Effector memory CD8-positive, alpha-beta T cell (primary cell): ENCODE data around the gene ARID1B.
A peak's percentile ranks its signal among the peaks of the same experiment; 100 is the strongest.

Experiments
- ATAC-seq: fragments of 150-1000 bp; cut with Tn5 transposase; replicated peaks from 2 replicates; pipeline ENCODE4 v1.10.0; 2021; ENCODE audit warnings: mild to moderate bottlenecking, moderate library complexity
- DNase-seq, 3 experiments: peaks; one replicate each; pipeline ENCODE4 v3.0.0; 2021
- H3K27ac Mint-ChIP-seq, 2 donors: one replicate each; pipeline ENCODE4 v1.8.0; 2022; ENCODE audit warnings: mild to moderate bottlenecking in 2 of 2, mixed read lengths in 2 of 2, moderate library complexity in 2 of 2
- H3K27me3 Mint-ChIP-seq, 2 donors: one replicate each; pipeline ENCODE4 v1.8.0; 2022; ENCODE audit warnings: mixed read lengths in 2 of 2
- H3K36me3 Mint-ChIP-seq: one replicate; pipeline ENCODE4 v1.8.0; 2022; ENCODE audit warnings: mild to moderate bottlenecking, moderate library complexity, mixed read lengths; ENCODE audit not compliant: insufficient read depth
- H3K4me1 Mint-ChIP-seq, 2 donors: one replicate each; pipeline ENCODE4 v1.8.0; 2022; ENCODE audit warnings: low read depth in 2 of 2, mixed read lengths in 2 of 2
- H3K4me3 Mint-ChIP-seq, 2 donors: one replicate each; pipeline ENCODE4 v1.8.0; 2022; ENCODE audit warnings: mild to moderate bottlenecking in 2 of 2, mixed read lengths in 2 of 2, moderate library complexity in 2 of 2
- H3K9me3 Mint-ChIP-seq, 2 donors: one replicate each; pipeline ENCODE4 v1.8.0; 2022; ENCODE audit warnings: mixed read lengths in 2 of 2

Gene ARID1B

DNA sequence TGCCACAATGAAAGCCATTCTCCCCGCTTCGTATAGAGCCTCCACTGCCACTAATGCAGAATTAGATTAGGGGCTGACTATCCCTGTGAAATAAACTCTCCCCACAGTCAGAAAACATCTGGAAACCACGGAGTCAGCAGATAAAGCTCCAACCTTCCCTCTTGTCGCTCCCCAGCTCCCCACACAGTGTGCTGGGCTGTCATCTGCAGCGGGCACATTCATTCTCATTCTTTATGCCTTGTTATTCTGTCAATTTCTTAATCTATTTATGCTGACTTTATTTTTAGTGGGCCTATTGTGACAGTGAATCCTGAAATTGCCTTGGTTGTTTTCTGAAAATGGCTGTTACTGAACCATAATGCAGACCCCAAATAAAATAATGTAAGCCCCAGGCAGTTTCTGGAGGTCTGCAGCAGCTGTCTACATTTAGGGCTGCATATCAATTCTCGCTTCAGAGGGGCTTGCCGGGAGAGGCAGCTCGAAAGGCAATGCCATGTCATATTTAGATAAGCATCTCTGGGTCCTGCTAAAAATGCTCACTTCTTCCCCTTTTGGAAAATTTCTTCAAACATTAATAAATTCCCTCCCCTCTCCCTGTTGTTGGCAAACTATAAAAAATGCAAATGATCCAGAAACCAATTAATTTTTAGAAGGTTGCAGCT lies 474.5 kb downstream of the ARID1B start:
- Mint-ChIP-seq H3K4me1 (peaks cover 20% of the 10 kb centered on the region in 2 donors), H3K27me3 (peaks cover 39 to 70% of the 10 kb centered on the region in 2 donors), H3K4me3 (no peak overlapping the region), H3K9me3 (peaks cover 0 to 2% of the 10 kb centered on the region in 2 donors), H3K27ac (no peak overlapping the region), H3K36me3 (no peaks in the 10 kb centered on the region)
- no peak for DNase-seq
- ATAC-seq, result no peak

DNA sequence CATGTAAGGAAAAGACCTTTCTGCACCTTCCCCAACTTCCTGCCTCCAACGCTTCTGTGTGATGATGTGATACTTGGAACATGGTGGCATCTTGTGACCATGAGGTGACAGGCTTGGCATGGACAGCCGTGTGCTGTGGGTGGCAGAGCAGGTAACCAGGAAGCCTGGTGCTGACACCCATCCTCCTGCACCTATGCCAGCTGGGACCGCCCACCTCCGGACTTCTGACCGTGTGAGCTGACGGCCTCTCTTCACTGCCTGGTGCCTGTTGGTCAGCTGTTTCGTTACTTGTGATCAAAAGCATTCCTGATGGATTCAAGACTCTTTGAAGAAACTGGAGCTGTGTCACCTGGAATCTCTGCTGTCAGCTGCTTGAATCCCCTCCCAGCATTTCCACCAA lies 475.8 kb downstream of the ARID1B start:
- ATAC-seq, result no peak
- DNase-seq, result no peak
- Mint-ChIP-seq H3K4me3 (no peak overlapping the region), H3K27me3 (peaks cover 39 to 75% of the 10 kb centered on the region in 2 donors), H3K27ac (no peak overlapping the region), H3K9me3 (peaks cover 0 to 2% of the 10 kb centered on the region in 2 donors), H3K4me1 (peaks cover 22% of the 10 kb centered on the region in 2 donors), H3K36me3 (no peaks in the 10 kb centered on the region)

- H3K27ac Mint-ChIP-seq, result no peak overlapping the region
- no peaks in the 10 kb centered on the region for H3K36me3 Mint-ChIP-seq
- H3K27me3 Mint-ChIP-seq, result peaks cover 39 to 81% of the 10 kb centered on the region in 2 donors
- DNase-seq (no peak), ATAC-seq (no peak)
- peak overlapping the region in 1 of 2 donors; percentile 6 for H3K4me3 Mint-ChIP-seq
- peaks cover 25 to 28% of the 10 kb centered on the region in 2 donors for H3K4me1 Mint-ChIP-seq
- H3K9me3 Mint-ChIP-seq, result no peaks in the 10 kb centered on the region
Measured at GRCh38 chr6:157253699-157254098, 476.5 kb downstream of the ARID1B start.

DNA sequence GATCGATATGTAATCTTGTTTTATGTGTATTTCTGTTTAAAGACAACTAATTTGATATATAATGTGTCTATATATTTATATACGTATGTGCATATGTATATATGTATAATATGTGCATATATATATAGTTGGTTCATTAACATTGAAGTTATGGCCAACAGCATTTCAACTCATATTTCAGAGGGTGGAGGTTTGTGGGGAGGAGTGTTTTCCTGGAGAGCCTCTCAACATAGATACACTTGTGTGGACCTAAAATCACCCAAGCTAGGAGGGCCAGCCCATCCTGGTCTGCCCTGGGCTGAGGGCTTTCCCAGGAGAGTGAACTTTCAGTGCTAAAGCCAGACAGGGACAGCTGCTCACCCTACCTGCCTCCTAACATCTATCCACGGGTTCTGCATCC lies 477.4 kb downstream of the ARID1B start:
- peak overlapping the region in 1 of 2 donors; percentile 81 for H3K27ac Mint-ChIP-seq
- no peaks in the 10 kb centered on the region for H3K36me3 Mint-ChIP-seq
- H3K4me1 Mint-ChIP-seq, result peaks cover 33 to 35% of the 10 kb centered on the region in 2 donors
- no peak overlapping the region for H3K4me3 Mint-ChIP-seq
- H3K9me3 Mint-ChIP-seq, result no peaks in the 10 kb centered on the region
- DNase-seq (no peak), ATAC-seq (no peak)
- peaks cover 39 to 75% of the 10 kb centered on the region in 2 donors for H3K27me3 Mint-ChIP-seq

GRCh38 chr6:157255079-157255478 lies 477.9 kb downstream of the ARID1B start:
- Mint-ChIP-seq H3K4me1 (peaks cover 38% of the 10 kb centered on the region in 2 donors), H3K27me3 (peaks cover 35 to 70% of the 10 kb centered on the region in 2 donors), H3K9me3 (no peaks in the 10 kb centered on the region), H3K4me3 (no peak overlapping the region), H3K27ac (peak overlapping the region in 1 of 2 donors; percentile 81), H3K36me3 (no peaks in the 10 kb centered on the region)
- no peak for DNase-seq
- no peak for ATAC-seq

DNA sequence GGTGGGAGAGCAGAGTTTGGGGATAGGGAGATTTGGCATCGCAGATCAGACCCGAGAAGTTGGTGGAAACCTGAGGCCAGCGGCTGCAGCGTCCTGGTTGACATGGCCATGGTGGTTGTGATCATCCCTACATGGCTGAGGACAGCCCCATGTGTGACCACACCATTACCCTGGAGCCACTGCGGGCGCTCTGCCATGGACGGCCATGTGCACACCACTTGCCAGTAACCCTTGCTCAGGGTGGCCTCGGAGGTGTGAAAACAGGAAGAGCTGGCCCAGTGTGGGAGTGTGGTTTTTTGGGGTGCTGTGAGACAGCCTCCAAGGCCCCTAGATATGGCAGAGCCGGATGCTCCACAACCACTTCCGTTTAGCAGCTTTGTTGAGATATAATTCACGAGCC lies 481.7 kb downstream of the ARID1B start:
- Mint-ChIP-seq H3K27ac (peak overlapping the region in 1 of 2 donors; percentile 10), H3K27me3 (peaks cover 18 to 39% of the 10 kb centered on the region in 2 donors), H3K9me3 (no peaks in the 10 kb centered on the region), H3K4me3 (peak overlapping the region; percentile 45 to 67), H3K4me1 (peaks cover 36 to 45% of the 10 kb centered on the region in 2 donors), H3K36me3 (no peaks in the 10 kb centered on the region)
- DNase-seq, result peak; percentile 23 to 52 (median 32)
- ATAC-seq, result peak; percentile 96

DNA sequence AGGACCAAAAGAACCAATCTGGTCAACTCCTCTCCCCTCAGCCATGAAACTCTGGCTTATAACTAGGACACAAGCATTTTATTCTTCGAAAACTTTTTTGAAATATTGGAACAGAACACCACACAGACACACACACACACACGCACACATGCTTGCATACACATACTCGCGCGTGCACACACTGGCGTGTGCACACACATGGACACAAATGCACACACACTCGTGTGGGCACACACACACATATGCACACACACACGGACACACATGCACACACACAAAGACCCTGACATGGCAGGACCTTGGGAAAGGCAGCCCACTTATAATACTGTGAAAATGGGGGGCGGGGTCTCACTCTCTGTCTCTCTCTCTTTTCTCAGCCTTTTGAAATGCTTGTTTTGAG lies 482.3 kb downstream of the ARID1B start:
- Mint-ChIP-seq H3K27ac (peak overlapping the region in 1 of 2 donors; percentile 10), H3K36me3 (no peaks in the 10 kb centered on the region), H3K4me3 (peak overlapping the region; percentile 45 to 67)

More for the DNA sequence above, 482.3 kb downstream of the ARID1B start:
- peaks cover 13 to 33% of the 10 kb centered on the region in 2 donors for H3K27me3 Mint-ChIP-seq
- no peaks in the 10 kb centered on the region for H3K9me3 Mint-ChIP-seq
- DNase-seq (no peak), ATAC-seq (no peak)
- peaks cover 31 to 40% of the 10 kb centered on the region in 2 donors for H3K4me1 Mint-ChIP-seq
